ENCODE data around the gene FKBP7. TPM values are rescaled to one million over a fixed set of nuclear protein-coding genes. Genes with fewer than 3 reads are reported as not detected.

Gene FKBP7
- total RNA-seq, 1 donor = 35.5 TPM

GRCh38 chr2:178450774-178451525 lies 27.4 kb downstream of the FKBP7 start, which contains the start of the genes PJVK and PRKRA:
Gene PJVK (plus strand): TSS chr2:178451378. CDS start chr2:178453410, 2,032 bp downstream.
Gene PRKRA (minus strand): TSS chr2:178451175. CDS start chr2:178451030, 145 bp downstream.
- peak; percentile 96 for DNase-seq (ENCODE audit: low read depth)
- peak within 1 kb of the TSS; percentile 89 for H3K4me3 ChIP-seq (ENCODE audit: low read depth, low read length)
- TF ChIP-seq, protein P1, sequence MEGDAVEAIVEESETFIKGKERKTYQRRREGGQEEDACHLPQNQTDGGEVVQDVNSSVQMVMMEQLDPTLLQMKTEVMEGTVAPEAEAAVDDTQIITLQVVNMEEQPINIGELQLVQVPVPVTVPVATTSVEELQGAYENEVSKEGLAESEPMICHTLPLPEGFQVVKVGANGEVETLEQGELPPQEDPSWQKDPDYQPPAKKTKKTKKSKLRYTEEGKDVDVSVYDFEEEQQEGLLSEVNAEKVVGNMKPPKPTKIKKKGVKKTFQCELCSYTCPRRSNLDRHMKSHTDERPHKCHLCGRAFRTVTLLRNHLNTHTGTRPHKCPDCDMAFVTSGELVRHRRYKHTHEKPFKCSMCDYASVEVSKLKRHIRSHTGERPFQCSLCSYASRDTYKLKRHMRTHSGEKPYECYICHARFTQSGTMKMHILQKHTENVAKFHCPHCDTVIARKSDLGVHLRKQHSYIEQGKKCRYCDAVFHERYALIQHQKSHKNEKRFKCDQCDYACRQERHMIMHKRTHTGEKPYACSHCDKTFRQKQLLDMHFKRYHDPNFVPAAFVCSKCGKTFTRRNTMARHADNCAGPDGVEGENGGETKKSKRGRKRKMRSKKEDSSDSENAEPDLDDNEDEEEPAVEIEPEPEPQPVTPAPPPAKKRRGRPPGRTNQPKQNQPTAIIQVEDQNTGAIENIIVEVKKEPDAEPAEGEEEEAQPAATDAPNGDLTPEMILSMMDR (IDR thresholded peaks at IDR 0.05; ENCODE audit: insufficient read depth, low read length) = no peak

GRCh38 chr2:178450524-178450773 lies 28.0 kb downstream of the FKBP7 start:
- TF ChIP-seq, protein P1 (IDR thresholded peaks at IDR 0.05; ENCODE audit: insufficient read depth, low read length) = no peak
- DNase-seq (ENCODE audit: low read depth) = no peak
- peak overlapping the region; percentile 89 for H3K4me3 ChIP-seq (ENCODE audit: low read depth, low read length)

DNA sequence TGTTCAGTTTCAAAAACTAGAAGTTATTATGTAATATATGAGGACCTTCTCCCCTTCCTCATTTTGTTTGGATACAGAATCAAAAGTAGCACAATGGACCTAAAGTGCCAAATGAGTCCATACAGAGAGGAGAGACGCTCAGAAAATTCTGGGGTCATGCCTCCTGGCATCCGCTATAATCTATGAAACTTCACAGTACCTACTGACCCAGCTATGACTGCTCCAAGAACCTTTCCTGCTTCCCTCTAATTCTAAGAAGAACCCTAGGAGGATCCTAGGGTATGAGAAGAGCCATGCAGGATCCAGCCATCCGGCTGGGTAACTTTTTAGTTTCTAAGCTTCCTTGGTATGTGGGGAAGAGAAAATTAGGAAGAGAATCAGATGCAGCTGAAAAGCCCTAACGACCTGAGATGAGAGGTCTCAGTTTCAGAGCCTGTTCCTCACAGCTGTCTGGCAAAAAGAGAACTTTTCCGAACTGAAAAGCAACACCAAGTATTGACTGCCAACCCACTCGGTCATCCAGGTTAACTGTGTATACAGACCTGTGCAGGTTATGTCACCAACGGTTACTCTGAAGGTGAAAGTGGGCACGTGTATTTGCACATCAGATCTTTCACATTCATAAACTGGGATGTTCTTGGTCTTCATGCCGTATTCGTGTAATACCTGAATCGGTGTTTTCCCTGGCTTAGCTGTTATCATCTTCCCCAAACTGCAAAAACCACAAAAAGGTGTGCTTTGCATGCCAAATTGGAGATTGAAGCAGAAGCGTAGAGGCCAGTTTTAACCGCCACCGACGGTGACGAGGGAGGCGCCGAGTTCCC lies 28.5 kb downstream of the FKBP7 start:
- TF ChIP-seq, protein P1 (IDR thresholded peaks at IDR 0.05; ENCODE audit: insufficient read depth, low read length) = no peak
- H3K4me3 ChIP-seq (ENCODE audit: low read depth, low read length) = peak overlapping the region; percentile 89
- DNase-seq (ENCODE audit: low read depth) = peak; percentile 16

DNA sequence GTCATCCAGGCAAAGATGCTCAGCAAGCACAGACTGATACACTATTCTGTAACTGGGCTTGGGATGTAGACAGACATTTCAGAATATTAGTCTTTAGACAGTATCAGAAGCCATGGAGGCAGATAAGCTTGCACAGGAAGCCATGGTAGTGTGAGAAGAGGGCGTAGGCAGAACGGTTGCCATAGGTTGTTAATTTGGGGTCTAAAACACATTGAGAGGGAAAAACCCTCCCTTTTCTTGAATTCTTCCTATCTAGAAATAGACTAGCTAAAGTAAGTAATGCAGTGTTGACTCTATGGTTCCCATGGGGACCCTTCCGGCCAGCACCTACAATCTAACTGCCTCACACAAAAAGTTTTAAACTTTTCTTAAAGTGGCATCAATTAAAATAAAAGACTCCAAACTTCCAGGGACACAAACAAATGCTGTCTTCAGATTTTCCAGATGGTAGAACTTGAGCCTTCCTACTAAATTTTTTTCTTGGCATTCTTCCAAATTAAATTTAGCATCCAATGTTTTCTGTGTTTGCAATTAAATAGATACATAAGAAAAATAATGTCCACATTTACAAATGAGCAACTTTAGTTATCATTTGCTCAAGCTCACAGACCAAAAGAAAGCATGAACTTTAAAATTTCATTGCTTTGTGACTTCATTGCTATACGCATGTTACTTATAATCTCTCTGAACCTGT lies 29.3 kb downstream of the FKBP7 start:
- TF ChIP-seq, protein P1 (IDR thresholded peaks at IDR 0.05; ENCODE audit: insufficient read depth, low read length) = no peak
- DNase-seq (ENCODE audit: low read depth) = peak; percentile 2
- no peak overlapping the region for H3K4me3 ChIP-seq (ENCODE audit: low read depth, low read length)

DNA sequence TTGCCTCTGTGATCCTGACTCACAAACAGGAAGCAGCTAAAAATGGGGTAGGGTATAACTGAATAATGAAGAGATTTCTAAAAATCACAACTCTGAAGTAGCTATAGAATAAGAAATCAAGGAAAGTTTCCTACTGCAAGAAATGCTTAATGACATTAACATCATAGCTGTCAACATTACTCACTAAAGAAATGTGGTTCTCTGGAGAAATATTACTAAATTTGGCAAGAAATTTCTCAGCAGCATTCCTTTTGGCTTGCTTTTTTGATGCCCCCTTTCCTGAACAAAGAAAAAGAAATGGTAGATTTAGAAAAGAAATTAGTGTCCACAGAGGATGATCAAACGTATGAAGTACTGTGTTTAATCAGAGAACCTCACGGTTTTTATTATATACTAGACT lies 37.0 kb downstream of the FKBP7 start:
- DNase-seq (ENCODE audit: low read depth) = no peak
- H3K4me3 ChIP-seq (ENCODE audit: low read depth, low read length) = no peak overlapping the region
- TF ChIP-seq, protein P1 (IDR thresholded peaks at IDR 0.05; ENCODE audit: insufficient read depth, low read length) = no peak

- DNase-seq (ENCODE audit: low read depth) = no peak
- H3K4me3 ChIP-seq (ENCODE audit: low read depth, low read length) = no peak overlapping the region
- TF ChIP-seq, protein P1 (IDR thresholded peaks at IDR 0.05; ENCODE audit: insufficient read depth, low read length) = no peak
Measured at GRCh38 chr2:178436662-178437061, 41.7 kb downstream of the FKBP7 start.

Data from fibroblast of the aortic adventitia (primary cell).